Fibroblast of mammary gland (primary cell): Measurements from ENCODE around the gene DNAH7.

Experiments used
- DNase-seq: peaks from one replicate; pipeline ENCODE4 v3.0.0-alpha.2; 2010; ENCODE audit warnings: low read depth
- H3K4me3 ChIP-seq: 2 replicates; pipeline ENCODE4 v1.5.1; 2011; ENCODE audit warnings: low read depth, mild to moderate bottlenecking, low read length, moderate library complexity; ENCODE audit not compliant: control insufficient read depth
- TF ChIP-seq, protein P1 (sequence below): conservative IDR thresholded peaks from 2 replicates; pipeline ENCODE4 v1.5.1; 2011; ENCODE audit warnings: low read depth, low read length, inconsistent platforms; ENCODE audit not compliant: control insufficient read depth, insufficient read depth

Gene DNAH7

DNA sequence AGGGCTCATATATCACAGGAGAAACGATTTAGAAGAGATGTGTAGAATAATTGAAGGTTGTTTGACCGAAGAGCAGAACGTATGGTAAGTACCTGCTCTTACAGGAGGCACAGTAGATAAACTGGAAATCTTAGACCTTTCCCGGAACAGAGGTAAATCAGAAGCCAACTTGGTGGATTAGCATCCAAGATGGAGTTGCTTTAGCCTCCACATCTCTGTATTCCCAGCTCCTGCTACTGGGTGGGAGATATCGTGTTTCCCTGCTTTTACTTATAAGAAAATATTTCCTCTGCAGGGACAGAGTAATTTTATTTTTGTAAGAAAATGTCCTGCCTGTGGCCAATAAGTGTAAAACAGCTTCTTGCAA, 247.1 kb downstream of the DNAH7 start:
- DNase-seq = no peak
- TF ChIP-seq, protein P1, sequence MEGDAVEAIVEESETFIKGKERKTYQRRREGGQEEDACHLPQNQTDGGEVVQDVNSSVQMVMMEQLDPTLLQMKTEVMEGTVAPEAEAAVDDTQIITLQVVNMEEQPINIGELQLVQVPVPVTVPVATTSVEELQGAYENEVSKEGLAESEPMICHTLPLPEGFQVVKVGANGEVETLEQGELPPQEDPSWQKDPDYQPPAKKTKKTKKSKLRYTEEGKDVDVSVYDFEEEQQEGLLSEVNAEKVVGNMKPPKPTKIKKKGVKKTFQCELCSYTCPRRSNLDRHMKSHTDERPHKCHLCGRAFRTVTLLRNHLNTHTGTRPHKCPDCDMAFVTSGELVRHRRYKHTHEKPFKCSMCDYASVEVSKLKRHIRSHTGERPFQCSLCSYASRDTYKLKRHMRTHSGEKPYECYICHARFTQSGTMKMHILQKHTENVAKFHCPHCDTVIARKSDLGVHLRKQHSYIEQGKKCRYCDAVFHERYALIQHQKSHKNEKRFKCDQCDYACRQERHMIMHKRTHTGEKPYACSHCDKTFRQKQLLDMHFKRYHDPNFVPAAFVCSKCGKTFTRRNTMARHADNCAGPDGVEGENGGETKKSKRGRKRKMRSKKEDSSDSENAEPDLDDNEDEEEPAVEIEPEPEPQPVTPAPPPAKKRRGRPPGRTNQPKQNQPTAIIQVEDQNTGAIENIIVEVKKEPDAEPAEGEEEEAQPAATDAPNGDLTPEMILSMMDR = no peak
- no peak overlapping the region for H3K4me3 ChIP-seq

DNA sequence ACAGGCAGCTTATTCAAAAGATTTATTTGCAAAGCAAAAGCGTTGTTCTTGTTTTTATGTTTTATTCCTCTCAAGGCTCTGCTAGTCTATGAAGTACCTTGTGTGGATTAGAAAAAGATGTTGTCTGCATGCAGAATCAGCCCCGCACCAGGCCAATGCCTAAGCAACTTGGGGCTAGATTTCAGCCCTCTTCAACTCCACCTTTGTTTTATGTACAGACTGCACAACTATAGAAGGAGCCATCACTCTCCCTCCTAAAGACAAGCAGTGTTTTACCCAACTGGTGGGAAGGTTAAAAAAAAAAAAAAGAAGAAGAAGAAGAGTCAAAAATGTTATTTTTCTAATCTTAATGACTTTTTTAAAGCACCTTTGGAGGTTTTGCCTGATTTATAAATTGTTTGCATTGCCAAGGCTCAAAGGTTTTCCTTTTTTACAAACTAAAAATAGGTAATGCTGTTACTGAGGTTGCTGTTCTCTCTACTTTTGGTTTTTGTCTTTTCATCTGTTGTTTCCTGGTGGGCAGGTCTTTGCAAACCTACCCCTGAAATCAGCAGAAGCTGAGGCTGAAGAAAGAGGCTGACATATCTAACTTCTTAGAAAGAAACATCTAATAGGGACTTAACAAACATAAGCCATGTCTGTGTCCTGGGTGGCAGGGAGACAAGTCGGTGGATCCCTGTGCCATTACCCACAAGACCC, 247.6 kb downstream of the DNAH7 start:
- no peak for DNase-seq
- H3K4me3 ChIP-seq = no peak overlapping the region
- TF ChIP-seq, protein P1 = no peak

DNA sequence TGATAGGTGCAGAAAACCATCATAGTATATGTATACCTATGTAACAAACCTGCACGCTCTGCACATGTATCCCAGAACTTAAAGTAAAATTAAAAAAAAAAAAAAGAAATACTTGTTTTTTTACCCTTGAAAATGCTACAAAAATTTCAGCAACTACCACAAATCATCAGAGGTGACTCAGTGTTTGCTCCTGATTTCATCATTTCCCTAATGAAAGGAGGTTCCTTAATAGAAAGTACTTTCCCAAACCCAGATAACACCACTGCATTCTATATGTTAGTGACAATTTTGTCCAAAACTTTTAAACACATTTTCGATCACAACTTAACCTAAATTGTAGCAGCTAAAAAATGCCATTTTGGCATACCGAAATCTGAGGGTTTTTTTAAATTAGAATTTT, 248.3 kb downstream of the DNAH7 start:
- TF ChIP-seq, protein P1 = no peak
- H3K4me3 ChIP-seq = no peak overlapping the region
- peak; percentile 72 for DNase-seq

DNA sequence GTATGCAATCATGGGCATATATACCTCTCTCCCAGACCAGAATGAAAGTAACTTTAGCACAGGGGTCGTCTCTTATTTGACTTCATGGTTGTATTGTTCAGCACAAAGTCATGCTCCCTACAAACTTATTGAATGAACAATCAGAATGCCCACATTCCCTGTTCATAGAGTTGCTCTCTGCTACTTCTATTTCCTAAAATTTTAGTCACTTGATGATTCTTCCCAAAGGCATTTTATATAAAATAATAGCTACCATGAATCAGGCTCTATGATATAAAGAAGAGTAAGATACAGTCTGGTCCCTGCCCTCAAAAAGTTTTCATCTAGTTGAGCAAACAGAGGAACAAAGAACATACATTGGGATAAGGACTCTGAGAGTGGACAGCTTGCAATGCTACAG, 249.4 kb downstream of the DNAH7 start:
- no peak overlapping the region for H3K4me3 ChIP-seq
- TF ChIP-seq, protein P1 = no peak
- DNase-seq = no peak

DNA sequence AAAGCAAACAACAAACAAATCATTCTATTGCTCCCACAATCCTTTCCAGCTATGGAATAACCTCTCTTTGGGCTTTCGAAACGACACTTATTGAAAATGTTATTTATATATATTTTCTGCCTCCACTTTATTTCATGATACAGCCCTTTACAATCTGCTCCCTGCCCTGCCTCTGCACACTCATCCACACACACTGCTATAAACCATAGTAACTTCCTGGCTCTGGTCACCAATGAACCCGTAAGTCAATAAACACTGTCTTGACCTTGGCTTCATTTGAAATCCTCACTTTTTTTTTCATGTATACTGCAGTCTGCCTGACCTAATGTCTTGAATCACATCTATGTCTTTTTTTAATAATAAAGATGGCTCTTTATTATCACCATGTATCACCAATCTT, 250.1 kb downstream of the DNAH7 start:
- H3K4me3 ChIP-seq = no peak overlapping the region
- TF ChIP-seq, protein P1 = no peak
- peak; percentile 58 for DNase-seq

DNA sequence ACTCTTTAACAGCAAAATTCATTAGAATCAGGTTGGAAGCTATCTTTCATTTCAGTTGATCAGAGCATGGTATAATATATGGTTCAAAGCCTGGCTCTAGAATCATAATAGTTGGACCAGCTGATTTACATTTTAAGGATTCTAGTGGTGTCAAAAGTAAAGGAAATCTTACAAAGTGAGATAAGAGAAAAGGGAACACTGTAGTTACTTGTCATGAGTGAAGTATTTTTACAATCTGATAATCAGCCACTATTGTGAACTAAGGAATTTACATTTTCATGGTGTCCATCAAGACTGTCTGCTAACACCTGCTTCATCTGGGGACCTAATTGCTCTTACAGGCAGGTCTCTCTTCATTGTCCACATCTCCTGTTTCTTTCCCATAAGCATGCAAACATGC, 250.5 kb downstream of the DNAH7 start:
- H3K4me3 ChIP-seq = no peak overlapping the region
- no peak for DNase-seq
- TF ChIP-seq, protein P1 = no peak

DNA sequence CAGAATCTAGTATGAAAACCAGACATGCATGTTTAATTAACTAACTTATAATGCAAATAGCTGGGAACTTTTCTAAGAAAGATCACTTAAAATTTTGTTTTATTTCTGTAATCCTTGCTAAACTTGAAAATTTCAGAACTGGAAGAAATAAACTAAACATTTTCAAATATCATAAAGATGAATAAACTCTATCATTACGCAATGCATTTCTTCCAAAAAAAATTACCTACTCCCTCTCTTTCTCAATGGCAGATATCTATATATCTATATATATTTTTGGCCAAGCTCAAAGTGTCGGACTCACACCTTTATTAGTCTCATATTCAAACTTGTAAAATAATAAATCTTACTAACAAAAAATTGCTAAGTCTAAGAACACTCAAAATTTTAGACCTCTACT, 253.6 kb downstream of the DNAH7 start:
- DNase-seq = no peak

More for the DNA sequence above, 253.6 kb downstream of the DNAH7 start:
- H3K4me3 ChIP-seq = no peak overlapping the region
- TF ChIP-seq, protein P1 = no peak
